ENCODE results near the gene PTER. TPM values are rescaled to one million over a fixed set of nuclear protein-coding genes. Genes with fewer than 3 reads are reported as not detected.

Gene PTER
- total and polyA plus RNA-seq, 11 donors: 3.4 to 19.3 (median 12.9) TPM

DNA sequence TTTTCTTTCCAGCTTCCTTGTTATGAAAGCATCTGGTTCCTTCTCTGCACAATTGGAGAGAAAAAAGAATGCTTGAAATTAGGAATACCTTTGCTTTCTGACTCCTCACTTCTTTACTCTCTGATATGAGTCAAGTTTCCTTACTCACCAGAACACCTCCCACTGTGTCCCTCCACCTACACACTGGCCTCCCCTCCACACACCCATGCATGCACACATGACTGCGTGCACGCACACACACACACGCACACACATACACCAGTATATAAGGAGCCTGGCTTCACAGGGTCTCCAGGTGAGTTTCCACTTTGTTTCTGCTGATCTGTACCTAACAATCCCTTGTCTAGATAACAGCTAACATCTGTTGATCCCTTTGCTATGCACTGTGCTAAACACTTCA, 11.4 kb upstream of the PTER start:
- Histone ChIP-seq H3K4me1 (no peaks in the 10 kb centered on the region), H3K4me3 (no peak overlapping the region), H3K36me3 (no peaks in the 10 kb centered on the region), H3K9me3 (peaks cover 0 to 5% (median 0%) of the 10 kb centered on the region in 12 donors), H3K27ac (no peak overlapping the region), H3K27me3 (peaks cover 0 to 20% (median 2%) of the 10 kb centered on the region in 9 donors)
- no peak for DNase-seq
- WGBS, 4 donors: 79 to 97% (median 94%) methylated on average over 3 of the region's 3 CpGs
- no peak for TF ChIP-seq POLR2A (IDR thresholded peaks at IDR 0.05)
- TF ChIP-seq, protein P1, sequence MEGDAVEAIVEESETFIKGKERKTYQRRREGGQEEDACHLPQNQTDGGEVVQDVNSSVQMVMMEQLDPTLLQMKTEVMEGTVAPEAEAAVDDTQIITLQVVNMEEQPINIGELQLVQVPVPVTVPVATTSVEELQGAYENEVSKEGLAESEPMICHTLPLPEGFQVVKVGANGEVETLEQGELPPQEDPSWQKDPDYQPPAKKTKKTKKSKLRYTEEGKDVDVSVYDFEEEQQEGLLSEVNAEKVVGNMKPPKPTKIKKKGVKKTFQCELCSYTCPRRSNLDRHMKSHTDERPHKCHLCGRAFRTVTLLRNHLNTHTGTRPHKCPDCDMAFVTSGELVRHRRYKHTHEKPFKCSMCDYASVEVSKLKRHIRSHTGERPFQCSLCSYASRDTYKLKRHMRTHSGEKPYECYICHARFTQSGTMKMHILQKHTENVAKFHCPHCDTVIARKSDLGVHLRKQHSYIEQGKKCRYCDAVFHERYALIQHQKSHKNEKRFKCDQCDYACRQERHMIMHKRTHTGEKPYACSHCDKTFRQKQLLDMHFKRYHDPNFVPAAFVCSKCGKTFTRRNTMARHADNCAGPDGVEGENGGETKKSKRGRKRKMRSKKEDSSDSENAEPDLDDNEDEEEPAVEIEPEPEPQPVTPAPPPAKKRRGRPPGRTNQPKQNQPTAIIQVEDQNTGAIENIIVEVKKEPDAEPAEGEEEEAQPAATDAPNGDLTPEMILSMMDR (IDR thresholded peaks at IDR 0.05): no peak
- intact Hi-C loops (cut with DNase I): no loop called here
- no peak for ATAC-seq

DNA sequence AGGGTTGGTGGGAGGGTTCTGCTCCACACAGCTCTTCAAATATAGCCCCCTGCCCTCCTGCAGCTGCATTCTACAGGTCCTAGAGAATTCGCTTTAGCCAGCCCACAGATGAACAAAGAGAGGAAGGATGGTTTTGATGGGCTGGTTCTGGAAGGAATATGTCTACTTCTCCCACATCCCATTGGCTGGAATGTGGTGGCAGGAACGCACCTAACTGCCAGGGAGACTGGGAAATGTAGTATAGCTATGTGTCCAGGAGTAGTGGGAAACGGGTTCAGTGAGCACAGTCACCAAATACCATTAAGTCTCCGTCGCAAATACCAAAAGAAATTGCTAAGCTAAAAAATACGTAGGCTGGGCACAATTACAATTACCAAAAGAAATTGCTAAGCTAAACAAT, 7.3 kb upstream of the PTER start:
- no peak for TF ChIP-seq POLR2A (IDR thresholded peaks at IDR 0.05)
- TF ChIP-seq, protein P1 (IDR thresholded peaks at IDR 0.05): no peak
- ATAC-seq (no peak), DNase-seq (no peak)
- 76 to 91% (median 81%) methylated on average over 6 of the region's 6 CpGs for WGBS, 4 donors
- no peaks in the 10 kb centered on the region for H3K36me3 ChIP-seq
- no peak overlapping the region for H3K4me3 ChIP-seq
- intact Hi-C loops (cut with DNase I): no loop called here
- peaks cover 0 to 5% (median 0%) of the 10 kb centered on the region in 12 donors for H3K9me3 ChIP-seq
- H3K4me1 ChIP-seq: no peaks in the 10 kb centered on the region
- H3K27ac ChIP-seq: no peak overlapping the region
- H3K27me3 ChIP-seq: no peaks in the 10 kb centered on the region

DNA sequence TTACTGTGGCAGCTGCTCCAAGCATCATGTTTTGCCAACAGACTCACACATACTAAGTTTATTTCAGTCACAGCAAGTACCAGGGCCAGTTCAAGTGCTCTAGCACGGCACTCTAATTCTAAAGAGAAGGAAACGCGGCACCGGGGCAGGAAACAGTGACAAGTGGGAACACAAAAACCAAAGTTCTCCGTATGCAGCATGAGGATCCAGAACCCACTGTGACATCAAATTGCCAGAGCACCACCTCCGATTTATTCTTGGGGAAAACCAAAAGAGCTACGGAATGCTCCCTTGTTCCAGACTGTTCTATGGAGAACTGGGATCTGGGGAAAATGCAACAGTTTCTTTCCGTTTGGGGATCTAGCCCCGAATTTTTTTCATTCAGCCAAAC, 448 bp upstream of the PTER start:
- peak; percentile 25 to 44 (median 39) for ATAC-seq
- no peaks in the 10 kb centered on the region for H3K9me3 ChIP-seq
- peaks cover 0 to 46% (median 19%) of the 10 kb centered on the region in 12 donors for H3K4me1 ChIP-seq
- no peak for TF ChIP-seq POLR2A (IDR thresholded peaks at IDR 0.05)
- TF ChIP-seq, protein P1 (IDR thresholded peaks at IDR 0.05): no peak
- intact Hi-C loops (cut with DNase I): loop anchor here in 2 of 10 donors (10.0 kb wide), 3 partner anchors 338 to 768 kb away; partner anchors contain the start of gene TRDMT1 (in 1 of the 2)
- peak overlapping the region; percentile 37 to 93 (median 86) for H3K27ac ChIP-seq
- DNase-seq: peak in 3 of 5 donors; percentile 22 to 42 (median 32)
- no peaks in the 10 kb centered on the region for H3K27me3 ChIP-seq
- 1 to 2% (median 1%) methylated on average over 9 of the region's 9 CpGs for WGBS, 4 donors
- H3K36me3 ChIP-seq: no peaks in the 10 kb centered on the region
- peak overlapping the region; percentile 3 to 82 (median 68) for H3K4me3 ChIP-seq

DNA sequence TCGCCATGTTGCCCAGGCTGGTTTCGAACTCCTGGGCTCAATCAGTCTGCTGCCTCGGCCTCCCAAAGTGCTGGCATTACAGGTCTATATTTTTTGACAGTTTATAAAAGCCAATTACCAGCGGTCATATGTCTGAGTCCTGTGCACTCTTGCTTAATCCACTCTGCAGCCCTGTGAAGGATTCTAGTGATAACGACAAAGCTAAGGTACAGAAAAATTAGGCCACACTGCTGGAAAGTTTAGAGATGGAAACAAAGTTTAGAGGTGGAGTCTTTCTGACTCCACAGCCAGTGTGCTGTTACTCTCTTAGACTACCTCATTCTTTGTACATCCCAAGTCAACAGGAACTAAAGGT, 707 bp downstream of the PTER start:
- DNase-seq (no peak), ATAC-seq (no peak)
- 79 to 88% (median 84%) methylated on average over 5 of the region's 5 CpGs for WGBS, 4 donors
- TF ChIP-seq POLR2A (IDR thresholded peaks at IDR 0.05): no peak
- TF ChIP-seq, protein P1 (IDR thresholded peaks at IDR 0.05): no peak
- no peaks in the 10 kb centered on the region for H3K27me3 ChIP-seq
- peak overlapping the region; percentile 39 to 82 (median 68) for H3K4me3 ChIP-seq
- peak overlapping the region in 10 of 12 donors; percentile 37 to 93 (median 86) for H3K27ac ChIP-seq
- H3K36me3 ChIP-seq: no peaks in the 10 kb centered on the region
- H3K4me1 ChIP-seq: peaks cover 0 to 53% (median 19%) of the 10 kb centered on the region in 12 donors
- intact Hi-C loops (cut with DNase I): loop anchor here in 2 of 10 donors (10.0 kb wide), 3 partner anchors 337 to 767 kb away; partner anchors contain the start of gene TRDMT1 (in 1 of the 2)
- H3K9me3 ChIP-seq: no peaks in the 10 kb centered on the region
